Gastrocnemius medialis (tissue), 4 donors: ENCODE data around the gene CCN5. TPM values are rescaled to one million over a fixed set of nuclear protein-coding genes. Genes with fewer than 3 reads are reported as not detected.

Experiments
- ATAC-seq, 2 donors: fragments of 150-250 bp; one replicate each; pipeline ENCODE4 v1.9.1; 2016
- DNase-seq, 2 donors: peaks; one replicate each; pipeline ENCODE4 v3.0.0-alpha.2; 2019
- H3K27ac ChIP-seq, 4 donors: fragments of 200-600 bp; sonication (generic); 1 replicate in 1 of 4; 2 replicates in 3 of 4; pipeline ENCODE4 v1.5.1; 2016 to 2018; ENCODE audit warnings: mild to moderate bottlenecking in 2 of 4, moderate library complexity in 1 of 4
- H3K27me3 ChIP-seq, 3 donors: fragments of 200-600 bp; sonication (generic) in 2 of 3; 1 replicate in 1 of 3; 2 replicates in 2 of 3; pipeline versions ENCODE4 v1.5.1 to v1.6.0; 2016 to 2019; ENCODE audit warnings: mild to moderate bottlenecking in 1 of 3, moderate library complexity in 1 of 3
- H3K36me3 ChIP-seq, 2 donors: fragments of 200-600 bp; sonication (generic) in 1 of 2; one replicate each; pipeline ENCODE4 v1.5.1; 2017 to 2018
- H3K4me1 ChIP-seq, 2 donors: fragments of 200-600 bp; sonication (generic) in 1 of 2; one replicate each; pipeline ENCODE4 v1.5.1; 2016 to 2017; ENCODE audit warnings: mild to moderate bottlenecking in 2 of 2
- H3K4me3 ChIP-seq, 4 donors: fragments of 200-600 bp; sonication (generic) in 3 of 4; 1 replicate in 1 of 4; 2 replicates in 3 of 4; pipeline ENCODE4 v1.5.1; 2016 to 2019; ENCODE audit warnings: mild to moderate bottlenecking in 2 of 4
- H3K9me3 ChIP-seq, 3 donors: fragments of 200-600 bp; sonication (generic) in 2 of 3; 1 replicate in 1 of 3; 2 replicates in 2 of 3; pipeline ENCODE4 v1.5.1; 2016 to 2019
- CTCF ChIP-seq, 5 experiments: fragments of 450-650 bp in 3 of 5; fragments of 200-600 bp in 2 of 5; sonication (generic) in 2 of 5; IDR thresholded peaks in 4 of 5; conservative IDR thresholded peaks in 1 of 5; 1 replicate in 4 of 5; 2 replicates in 1 of 5; pipeline ENCODE4 v1.5.1; 2016 to 2019; ENCODE audit warnings: antibody characterized with exemption in 5 of 5, mild to moderate bottlenecking in 3 of 5, moderate library complexity in 3 of 5
- POLR2A ChIP-seq, 2 donors: fragments of 450-650 bp; IDR thresholded peaks; one replicate each; pipeline ENCODE4 v1.6.1; 2017; ENCODE audit warnings: antibody characterized with exemption in 2 of 2, mild to moderate bottlenecking in 2 of 2, moderate library complexity in 2 of 2
- in situ Hi-C, 4 donors: fragments of 200-750 bp; cut with MboI; loops; one replicate each; pipeline versions ENCODE4 v1.15.0 to v1.8.0; 2017; ENCODE audit warnings: low sequenced_read_pairs in 4 of 4
- intact Hi-C: fragments of 100-400 bp; cut with DNase I; formaldehyde crosslinking; loops from one replicate; pipeline ENCODE4 v1.15.1; 2023; ENCODE audit warnings: low total_unique reads
- total RNA-seq, 4 donors: library from RNA; depleted of rRNA; stranded (reverse); fragments of >200 nt; gene quantifications; one replicate each; pipeline versions ENCODE4 v1.1.0 to v1.2.3, GENCODE V29; 2016

The CCN5 gene
- total RNA-seq, 4 donors from 2014 or later = 16.4 to 65.3 (median 45.7) TPM

- no peak overlapping the region for H3K4me3 ChIP-seq
- peaks cover 0 to 5% (median 0%) of the 10 kb centered on the region in 3 donors for H3K27me3 ChIP-seq
- TF ChIP-seq POLR2A (IDR thresholded peaks at IDR 0.05) (no peak), CTCF (IDR thresholded peaks at IDR 0.05 in 4 of 5, conservative IDR thresholded peaks at IDR 0.05 in 1 of 5) (no peak)
- in situ Hi-C loops = no loop called here
- DNase-seq (no peak), ATAC-seq (no peak)
- H3K9me3 ChIP-seq = no peaks in the 10 kb centered on the region
- H3K4me1 ChIP-seq = no peaks in the 10 kb centered on the region
- intact Hi-C loops = no loop called here
- H3K27ac ChIP-seq = no peak overlapping the region
- no peaks in the 10 kb centered on the region for H3K36me3 ChIP-seq
Measured at GRCh38 chr20:44752099-44752931, 37.1 kb downstream of the CCN5 start.

GRCh38 chr20:44754554-44754953 lies 39.4 kb downstream of the CCN5 start:
- ATAC-seq (no peak), DNase-seq (no peak)
- H3K27me3 ChIP-seq = peaks cover 0 to 5% (median 0%) of the 10 kb centered on the region in 3 donors
- no peaks in the 10 kb centered on the region for H3K9me3 ChIP-seq
- H3K36me3 ChIP-seq = no peaks in the 10 kb centered on the region
- in situ Hi-C loops (no loop called here), intact Hi-C loops (no loop called here)
- H3K4me1 ChIP-seq = no peaks in the 10 kb centered on the region
- H3K4me3 ChIP-seq = no peak overlapping the region
- no peak overlapping the region for H3K27ac ChIP-seq
- TF ChIP-seq POLR2A (IDR thresholded peaks at IDR 0.05) (no peak), CTCF (IDR thresholded peaks at IDR 0.05 in 4 of 5, conservative IDR thresholded peaks at IDR 0.05 in 1 of 5) (no peak)

- intact Hi-C loops (no loop called here), in situ Hi-C loops (no loop called here)
- H3K36me3 ChIP-seq = no peaks in the 10 kb centered on the region
- ATAC-seq (no peak), DNase-seq (no peak)
- H3K4me1 ChIP-seq = no peaks in the 10 kb centered on the region
- H3K4me3 ChIP-seq = no peak overlapping the region
- H3K27me3 ChIP-seq = no peaks in the 10 kb centered on the region
- TF ChIP-seq CTCF (IDR thresholded peaks at IDR 0.05 in 4 of 5, conservative IDR thresholded peaks at IDR 0.05 in 1 of 5) = no peak
- no peak for TF ChIP-seq POLR2A (IDR thresholded peaks at IDR 0.05)
- H3K9me3 ChIP-seq = no peaks in the 10 kb centered on the region
- H3K27ac ChIP-seq = no peak overlapping the region
Measured at GRCh38 chr20:44756011-44756688, 41.0 kb downstream of the CCN5 start.

- no peak for TF ChIP-seq POLR2A (IDR thresholded peaks at IDR 0.05)
- no peak for TF ChIP-seq CTCF (IDR thresholded peaks at IDR 0.05 in 4 of 5, conservative IDR thresholded peaks at IDR 0.05 in 1 of 5)
- intact Hi-C loops = no loop called here
Measured at GRCh38 chr20:44756956-44757355, 41.8 kb downstream of the CCN5 start.

More at GRCh38 chr20:44756956-44757355, 41.8 kb downstream of the CCN5 start:
- Histone ChIP-seq H3K27me3 (no peaks in the 10 kb centered on the region), H3K36me3 (no peaks in the 10 kb centered on the region), H3K4me1 (no peaks in the 10 kb centered on the region), H3K4me3 (no peak overlapping the region), H3K27ac (no peak overlapping the region), H3K9me3 (no peaks in the 10 kb centered on the region)
- DNase-seq = no peak
- ATAC-seq = no peak
- in situ Hi-C loops = no loop called here
